ENCODE results near the gene KIF16B.

- TF ChIP-seq CTCF (conservative IDR thresholded peaks at IDR 0.05 in 1 of 2, IDR thresholded peaks at IDR 0.05 in 1 of 2; ENCODE audit: extremely low read depth in 1 of 2, insufficient read depth in 1 of 2, low read depth in 1 of 2, low read length in 2 of 2) = no peak
- TF ChIP-seq EZH2 (IDR thresholded peaks at IDR 0.05; ENCODE audit: borderline replicate concordance, low read length) = no peak
These were observed 219.8 kb downstream of the KIF16B start for GRCh38 chr20:16353417-16353781.

Data from mammary epithelial cell (primary cell).